HepG2 (cell line): ENCODE data around the gene GORASP2. TPM values are rescaled to one million over a fixed set of nuclear protein-coding genes. Genes with fewer than 3 reads are reported as not detected.

ENCODE experiments used
- SMAD1 ChIP-seq: sonication (generic); formaldehyde crosslinking; IDR thresholded peaks from 2 replicates; pipeline ENCODE4 v1.4.0; 2020; ENCODE audit warnings: missing genetic modification reagents, low read depth, mild to moderate bottlenecking, borderline replicate concordance
- SMYD3 ChIP-seq: sonication (generic); formaldehyde crosslinking; IDR thresholded peaks from 2 replicates; pipeline ENCODE4 v1.8.1; 2023; ENCODE audit warnings: mild to moderate bottlenecking, missing genetic modification reagents
- ZFP91 ChIP-seq: sonication (generic); formaldehyde crosslinking; IDR thresholded peaks from 2 replicates; pipeline ENCODE4 v1.9.0; 2022; ENCODE audit warnings: missing genetic modification reagents, mild to moderate bottlenecking, borderline replicate concordance
- ZNF18 ChIP-seq: sonication (generic); formaldehyde crosslinking; IDR thresholded peaks from 2 replicates; pipeline ENCODE4 v1.8.0; 2022; ENCODE audit warnings: mild to moderate bottlenecking, missing genetic modification reagents; ENCODE audit not compliant: insufficient replicate concordance
- ZNF574 ChIP-seq: sonication (generic); formaldehyde crosslinking; IDR thresholded peaks from 2 replicates; pipeline ENCODE4 v1.4.0; 2020; ENCODE audit warnings: missing genetic modification reagents
- polyA plus RNA-seq, 8 experiments: library from polyadenylated mRNA; depleted of rRNA in 3 of 8; stranded (reverse) in 7 of 8; unstranded in 1 of 8; fragments of >200 nt; fragmentation: Illumina TruSeq in 4 of 8; extraction: Trizol in 4 of 8; gene quantifications; 2 replicates each; pipeline versions ENCODE4 v1.2.1 to v1.2.3, GENCODE V29; 2011 to 2016; ENCODE audit warnings: low read depth in 4 of 8, missing spikeins in 1 of 8, mixed read lengths in 1 of 8; ENCODE audit not compliant: insufficient read depth in 1 of 8
- total RNA-seq, 5 experiments: library from RNA; depleted of rRNA; stranded (reverse); fragments of >200 nt; fragmentation: Illumina TruSeq; extraction: Trizol; gene quantifications; 2 replicates each; pipeline ENCODE4 v1.2.3, GENCODE V29; 2016; ENCODE audit warnings: low read depth in 1 of 5

The GORASP2 gene
- total and polyA plus RNA-seq, 2 of the 13 experiments (the other 11 are each of a cell fraction or from before 2014, with no cell fraction given) = 103 to 239 TPM

- TF ChIP-seq ZNF574 (CRISPR knock-in tag) (peak; percentile 2), ZNF18 (no peak), SMAD1 (CRISPR knock-in tag) (0 out of 2 replicates have a peak, but pooled peaks have one; percentile 39), SMYD3 (CRISPR knock-in tag) (0 out of 2 replicates have a peak, but pooled peaks have one; percentile 33), ZFP91 (CRISPR knock-in tag) (peak; percentile 81)
- TF ChIP-seq, all 625 proteins: peak for 72
Measured at GRCh38 chr2:170975127-170975942, 46.3 kb downstream of the GORASP2 start (continued).
